RCC 7860 (cell line): ENCODE results near the gene MITF.

Experiments
- DNase-seq: peaks from one replicate; pipeline ENCODE4 v3.0.0-alpha.2; 2015; ENCODE audit warnings: low spot score
- FAIRE-seq: peaks from 2 replicates; lab custom pipeline; 2012; peaks lifted over from hg19 to GRCh38; lab: Jason Lieb, UNC

The MITF gene

DNA sequence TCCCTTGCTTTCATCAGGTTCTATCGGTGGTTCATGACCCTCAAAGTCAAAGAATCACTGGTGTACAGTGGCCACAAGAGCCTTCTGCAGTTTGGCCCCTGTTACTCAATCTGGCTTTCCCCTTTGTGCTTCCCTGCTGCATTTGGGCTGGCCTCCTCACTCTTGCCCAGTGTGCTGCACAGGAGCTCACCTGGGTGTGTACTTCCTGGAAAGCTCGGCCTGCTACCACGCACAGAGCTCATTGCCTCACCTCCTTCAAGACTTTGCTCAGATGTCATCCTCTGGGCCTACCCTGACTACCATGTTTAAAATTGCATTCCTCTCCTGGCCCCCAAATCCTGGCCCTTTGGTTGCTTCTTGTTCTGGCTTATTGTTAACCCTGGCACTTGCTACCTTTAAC lies 90.9 kb downstream of the MITF start:
- FAIRE-seq (no peak), DNase-seq (no peak)

DNA sequence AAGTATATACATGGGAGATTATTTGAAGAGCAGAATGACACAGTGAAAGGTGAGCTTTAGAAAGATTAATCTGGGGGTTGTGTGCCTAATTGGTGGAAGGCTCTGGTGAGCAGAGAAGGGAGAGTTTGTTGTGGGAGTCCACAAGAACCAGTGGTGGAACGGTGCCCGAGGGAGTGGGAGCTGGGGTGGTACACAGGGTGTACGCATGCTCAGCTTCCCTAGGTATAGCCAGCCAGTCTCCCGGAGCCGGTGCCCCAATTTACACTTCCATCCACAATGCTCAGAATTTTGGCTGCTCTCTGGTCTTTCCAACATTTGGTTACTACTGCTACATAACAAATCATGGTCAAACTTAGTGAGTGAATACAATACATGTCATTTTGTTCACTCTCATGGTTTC lies 92.5 kb downstream of the MITF start:
- FAIRE-seq (no peak), DNase-seq (no peak)

DNA sequence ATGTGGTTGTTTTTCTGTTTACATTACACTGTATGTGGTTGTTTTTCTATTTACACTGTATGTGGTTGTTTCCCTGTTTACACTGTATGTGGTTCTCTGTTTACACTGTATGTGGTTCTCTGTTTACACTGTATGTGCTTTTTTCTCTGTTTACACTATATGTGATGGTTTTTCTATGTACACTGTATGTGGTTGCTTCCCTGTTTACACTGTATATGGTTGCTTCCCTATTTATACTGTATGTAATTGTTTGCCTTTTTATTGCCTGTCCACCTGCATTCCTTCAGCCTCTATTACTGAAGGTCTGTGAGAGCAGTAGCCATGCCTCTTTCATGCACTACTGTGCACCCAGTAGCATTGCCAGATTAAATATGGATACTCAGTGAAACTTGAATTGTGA lies 94.3 kb downstream of the MITF start:
- DNase-seq (no peak), FAIRE-seq (no peak)

DNA sequence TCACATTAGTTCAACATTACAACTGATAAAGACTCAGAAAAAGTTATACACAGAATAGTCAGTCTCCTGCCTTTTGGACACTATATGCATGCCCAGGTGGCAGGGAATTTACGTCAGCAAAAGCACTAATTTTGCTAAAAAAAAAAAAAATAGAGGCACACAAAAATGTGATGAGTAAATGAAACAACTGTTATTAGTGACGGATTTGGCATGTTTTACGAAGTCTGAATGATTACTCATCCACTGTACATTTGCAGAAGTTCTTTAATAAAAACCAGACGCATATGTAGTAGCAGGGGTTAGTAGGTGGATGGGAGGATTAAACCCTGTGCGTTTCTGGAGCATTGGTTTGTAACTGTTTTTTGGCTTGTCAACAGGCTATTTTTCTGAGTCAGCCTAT lies 99.0 kb downstream of the MITF start:
- DNase-seq: no peak
- no peak for FAIRE-seq

DNA sequence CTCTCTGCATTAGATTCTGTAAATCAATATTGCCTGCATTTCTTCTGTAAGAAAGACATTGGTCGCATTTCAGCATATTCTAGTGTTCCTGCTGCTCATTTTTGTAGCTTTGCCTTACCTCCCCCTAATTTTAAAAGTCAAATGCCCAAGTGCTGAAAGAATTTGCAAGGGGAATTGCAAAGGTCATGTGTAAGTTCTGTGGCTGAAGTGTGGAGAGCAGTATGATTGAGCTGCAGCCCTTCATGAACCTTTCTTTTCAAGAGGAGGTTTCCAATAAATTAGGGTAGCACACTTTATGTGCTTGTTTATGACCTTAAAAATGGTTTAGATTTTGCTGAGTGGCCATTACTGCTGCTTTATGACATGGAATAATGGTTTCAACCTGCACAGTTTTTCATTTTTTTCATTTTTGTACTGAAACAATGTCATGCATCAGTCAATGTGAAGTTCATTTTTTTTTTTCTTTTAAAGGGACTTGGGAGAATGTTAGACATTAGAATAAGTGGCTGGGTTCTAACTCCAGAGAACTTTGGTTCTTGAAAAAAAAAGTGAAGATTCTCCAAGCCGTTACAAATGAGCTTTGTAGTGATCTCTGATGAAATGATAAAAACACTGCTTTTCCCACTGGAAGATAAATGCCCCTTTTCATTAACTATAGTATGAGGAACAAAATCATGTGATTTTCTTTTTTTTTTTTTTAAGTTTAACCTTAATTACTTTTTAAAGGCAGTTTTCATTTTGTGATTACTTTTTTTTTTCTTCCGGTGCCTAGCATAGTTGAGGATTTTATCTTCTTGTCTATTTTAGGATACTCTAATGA lies 99.6 kb downstream of the MITF start:
- no peak for DNase-seq
- FAIRE-seq: no peak

DNA sequence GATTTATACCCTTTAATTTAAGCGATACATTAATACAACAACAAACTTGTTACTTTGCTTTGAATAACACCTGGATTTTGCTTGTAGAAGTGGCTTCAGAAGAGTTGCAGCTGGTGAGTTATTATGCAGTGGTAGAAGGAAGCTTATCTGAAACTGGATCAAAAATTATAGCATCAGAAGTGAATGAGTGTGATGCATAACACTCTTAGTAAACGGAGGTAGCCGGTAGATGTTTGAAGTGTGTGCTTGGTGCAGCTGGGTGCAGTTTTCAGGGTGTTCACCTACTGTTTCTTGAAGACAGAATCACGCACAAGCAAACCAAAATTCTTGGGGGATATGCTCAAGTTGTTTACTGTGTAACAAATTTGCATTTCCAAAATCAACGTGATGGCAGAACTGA lies 103.1 kb downstream of the MITF start:
- no peak for DNase-seq
- no peak for FAIRE-seq

DNA sequence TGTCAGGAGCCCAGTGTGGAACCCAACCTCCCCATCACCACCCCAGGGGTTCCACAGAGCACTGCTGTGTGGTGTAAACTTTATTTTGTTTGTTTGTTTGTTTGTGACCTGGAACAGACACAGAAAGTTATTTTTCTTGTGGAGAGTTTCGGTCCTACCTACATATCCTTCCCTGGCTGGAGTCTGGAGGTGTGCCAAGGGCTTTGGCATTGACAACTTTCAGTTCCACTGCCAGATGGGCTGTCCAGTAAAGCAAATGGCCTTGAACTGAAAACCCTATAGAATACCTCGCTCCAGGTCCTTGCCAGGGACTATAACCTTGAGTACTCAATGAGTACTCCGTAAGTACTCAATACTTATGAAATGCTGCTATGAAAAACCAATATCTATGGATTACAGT lies 103.5 kb downstream of the MITF start:
- DNase-seq (no peak), FAIRE-seq (no peak)

DNA sequence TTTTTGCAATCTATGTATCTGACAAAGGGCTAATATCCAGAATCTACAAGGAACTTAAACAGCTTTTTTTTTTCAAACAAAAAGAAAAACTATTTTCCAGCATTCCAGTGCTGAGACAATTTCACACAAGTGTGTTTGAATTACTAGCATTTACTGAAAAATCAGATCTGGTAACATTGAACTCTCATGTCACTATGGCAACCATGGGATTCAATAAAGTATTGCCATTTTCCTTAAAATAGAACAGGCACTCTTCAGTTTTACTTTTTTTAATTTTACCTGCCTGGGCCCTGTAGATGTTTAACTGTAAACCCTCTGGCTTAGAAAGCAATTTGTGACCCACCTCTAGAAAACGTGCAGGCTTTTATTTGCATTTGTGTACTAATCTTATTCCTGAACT lies 105.4 kb downstream of the MITF start:
- DNase-seq (no peak), FAIRE-seq (no peak)

DNA sequence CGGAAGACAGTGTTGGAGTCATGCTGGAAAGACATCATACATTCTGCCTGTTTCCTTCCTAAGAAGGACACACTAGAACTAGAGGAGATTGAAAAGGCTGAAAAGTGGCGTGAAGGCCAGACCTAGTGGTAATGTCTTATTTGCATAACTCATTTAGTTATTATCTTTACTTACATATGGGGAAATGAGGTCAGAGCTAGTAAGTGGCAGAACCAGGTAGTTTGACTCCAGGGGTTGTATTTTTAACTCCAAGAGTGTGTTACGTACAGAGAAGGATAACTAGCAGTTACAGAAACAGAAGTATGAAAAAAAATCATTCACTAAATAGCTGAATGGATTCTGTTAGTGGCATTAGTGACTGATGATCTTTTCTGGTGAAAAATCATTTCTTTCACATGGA lies 108.0 kb downstream of the MITF start:
- no peak for FAIRE-seq

DNA sequence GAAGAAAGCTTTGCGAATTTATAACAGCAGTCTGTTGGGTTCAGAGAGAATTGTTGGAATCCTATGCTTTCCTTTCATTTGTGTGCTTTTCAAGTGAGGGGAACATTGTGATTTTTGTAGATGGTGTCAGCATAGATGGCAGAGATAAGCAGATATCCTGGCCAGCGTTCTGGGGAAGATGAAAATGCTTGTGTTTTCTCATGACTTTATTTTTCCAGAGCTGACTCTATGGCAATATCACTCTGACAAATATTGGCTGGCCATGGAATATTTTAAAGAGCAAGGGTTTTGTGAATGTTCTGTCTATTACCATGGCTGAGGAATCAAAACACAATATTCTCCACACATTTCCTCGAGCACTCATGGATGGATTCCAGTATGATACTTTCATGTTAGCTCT lies 108.8 kb downstream of the MITF start:
- no peak for FAIRE-seq
- no peak for DNase-seq

More for the DNA sequence above, 108.0 kb downstream of the MITF start:
- DNase-seq: no peak

DNA sequence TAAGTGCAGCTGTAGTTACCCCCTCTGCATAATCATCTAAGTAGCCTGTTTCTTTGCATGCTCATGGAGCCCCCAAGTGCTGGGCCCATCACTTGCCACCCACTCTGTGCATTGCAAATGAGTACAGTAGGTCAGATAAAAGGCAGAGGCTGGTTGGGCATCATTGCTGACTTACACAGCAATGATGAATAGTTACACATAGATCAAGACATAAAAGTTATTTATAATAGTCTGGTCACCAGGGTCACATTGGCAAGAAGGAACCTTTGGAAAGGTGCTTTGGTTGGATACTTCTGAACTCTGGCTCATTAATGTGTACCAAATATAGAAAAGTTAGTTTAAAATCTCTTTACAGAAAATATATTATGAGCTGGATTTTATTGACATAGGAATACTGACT lies 111.6 kb downstream of the MITF start:
- FAIRE-seq (no peak), DNase-seq (no peak)

DNA sequence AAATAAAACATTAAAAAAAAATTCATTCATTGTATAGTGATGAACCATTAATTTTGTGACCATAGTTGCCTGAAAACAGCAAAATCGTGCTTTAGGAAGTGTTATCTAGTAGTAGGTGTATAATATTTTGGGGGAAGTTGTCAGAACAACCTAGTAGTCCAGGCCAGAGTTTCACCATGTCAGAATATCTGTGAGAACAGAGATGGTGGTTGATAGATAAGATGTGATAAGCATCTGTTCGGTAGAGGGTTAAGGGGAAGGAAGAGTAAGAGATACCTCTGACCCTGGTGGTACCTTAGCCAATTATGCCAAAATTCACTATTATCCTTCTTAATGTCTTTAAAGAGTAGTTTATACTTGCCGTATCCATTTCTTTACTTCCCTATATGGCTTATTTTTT lies 113.8 kb downstream of the MITF start:
- FAIRE-seq (no peak), DNase-seq (no peak)

DNA sequence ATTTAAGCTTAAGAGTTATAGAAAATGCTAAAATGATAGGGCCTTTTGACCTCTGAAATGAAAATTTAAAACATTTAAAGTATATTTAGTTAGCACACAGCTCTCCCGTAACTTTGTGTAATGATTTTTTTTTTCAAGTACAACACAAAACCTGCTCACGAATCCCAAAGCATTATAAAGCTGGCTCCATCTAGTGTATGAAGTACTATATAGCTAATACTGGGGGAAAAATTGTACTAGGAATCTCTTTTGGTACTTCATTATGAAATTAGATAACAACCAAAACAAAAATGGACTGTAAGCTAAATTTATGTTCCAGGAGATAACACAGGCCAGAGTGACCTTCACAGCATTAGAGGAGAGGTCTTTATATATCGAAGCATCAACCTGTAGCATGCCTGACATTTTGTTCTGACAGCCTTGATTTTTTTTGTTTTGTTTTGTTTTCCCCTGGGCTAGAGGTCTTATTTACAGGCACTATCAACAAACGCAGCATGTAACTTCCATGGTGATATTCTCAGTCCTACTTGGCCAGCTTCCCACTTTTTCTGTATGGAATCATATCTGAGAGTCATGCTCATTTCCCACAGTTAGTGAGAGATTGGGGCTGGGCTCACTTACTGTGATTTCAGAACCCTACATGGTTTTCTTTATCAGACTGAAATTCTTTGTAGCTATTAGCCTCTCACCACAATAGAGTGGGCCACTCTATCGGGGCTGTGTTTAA lies 116.3 kb downstream of the MITF start:
- DNase-seq: peak; percentile 37
- FAIRE-seq: peak; percentile 74

DNA sequence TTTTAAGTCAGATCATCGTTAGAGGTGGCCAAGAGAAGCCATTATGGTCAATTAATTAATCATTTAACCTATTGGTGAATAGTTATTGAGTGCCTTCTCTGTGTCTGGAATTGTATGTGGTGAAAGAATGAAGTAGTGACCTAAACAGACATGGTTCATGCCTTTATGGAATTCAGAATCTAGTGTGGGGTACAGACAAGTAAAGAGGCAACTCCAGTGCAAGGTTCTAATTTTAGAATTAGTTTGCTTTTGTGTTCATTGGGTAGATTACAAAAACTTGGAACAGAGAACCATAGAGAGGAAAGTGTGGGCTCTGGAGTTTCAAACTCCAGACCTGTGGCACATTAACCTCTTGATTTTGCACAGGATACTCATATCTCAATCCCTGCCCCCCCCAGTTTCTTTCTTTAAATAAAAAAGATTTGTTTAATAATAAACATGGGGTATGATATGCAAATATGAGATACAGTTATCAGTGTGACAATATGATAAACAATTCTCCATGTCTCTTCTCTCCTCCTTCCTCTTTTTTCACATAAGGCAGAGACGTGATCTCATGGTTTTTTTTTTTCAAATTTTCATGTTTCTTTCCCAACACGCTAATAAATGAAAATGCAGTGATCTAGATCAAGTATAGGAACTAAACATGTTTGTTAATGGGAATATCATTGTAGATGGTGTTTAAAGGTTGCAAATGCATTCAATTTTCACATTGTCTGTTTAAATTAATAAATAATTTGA lies 117.9 kb downstream of the MITF start:
- DNase-seq (no peak), FAIRE-seq (no peak)

DNA sequence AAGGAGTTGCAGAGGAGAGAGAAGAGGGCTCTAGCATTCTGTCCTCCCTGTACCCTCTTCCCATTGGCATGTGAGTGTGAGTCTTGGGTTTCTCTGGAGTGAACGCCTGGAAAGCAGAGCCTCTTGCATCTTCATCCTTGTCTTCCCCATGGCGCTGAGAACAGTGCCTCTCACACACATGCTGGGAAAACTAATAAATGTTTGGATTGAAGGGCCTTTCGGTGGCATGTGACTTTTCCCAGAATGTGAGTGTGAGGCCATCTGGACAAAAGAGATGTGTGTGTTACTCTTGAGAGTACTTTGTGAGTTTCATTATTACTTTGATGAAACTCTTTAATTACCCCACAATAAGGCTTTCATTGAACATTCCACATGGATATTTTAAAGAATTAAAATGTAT lies 122.3 kb downstream of the MITF start:
- no peak for DNase-seq
- FAIRE-seq: no peak

DNA sequence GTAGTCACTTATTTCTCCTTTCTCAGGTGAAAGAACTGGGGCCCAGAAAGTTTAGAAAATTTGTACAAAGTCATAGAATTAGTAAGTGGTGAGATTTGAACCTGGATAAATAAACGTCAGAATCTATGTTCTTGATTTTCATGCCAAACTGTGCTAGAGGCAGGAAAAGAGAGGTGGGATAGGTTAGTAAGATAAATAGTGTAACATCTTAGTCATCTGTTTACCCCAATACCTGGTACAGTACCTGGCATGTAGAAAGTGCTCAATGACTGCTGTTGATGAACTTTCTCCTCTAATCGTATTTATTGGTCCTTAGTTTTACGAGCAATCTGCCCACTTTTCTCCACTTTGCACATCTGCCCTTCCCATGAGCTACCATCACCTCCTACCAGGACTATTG lies 124.9 kb downstream of the MITF start:
- no peak for DNase-seq
- no peak for FAIRE-seq

DNA sequence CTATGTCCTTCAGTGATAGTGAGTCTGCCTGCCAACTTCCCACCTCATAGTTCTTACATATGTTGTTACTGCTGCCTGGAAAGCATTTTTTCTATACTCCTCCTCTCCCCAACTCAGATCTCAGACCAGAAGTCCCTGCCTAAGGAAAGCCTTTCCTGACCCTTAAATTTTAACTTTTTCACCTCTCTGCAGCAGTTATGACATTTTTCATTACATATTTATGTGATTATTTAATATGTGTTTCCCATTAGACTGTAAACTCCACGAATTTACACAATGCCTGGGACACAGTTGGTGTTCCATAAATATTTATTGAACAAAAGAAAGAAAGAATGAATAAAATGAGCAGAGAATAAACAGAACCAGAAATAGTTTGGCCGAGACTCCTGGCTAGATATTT lies 125.5 kb downstream of the MITF start:
- FAIRE-seq (no peak), DNase-seq (no peak)

DNA sequence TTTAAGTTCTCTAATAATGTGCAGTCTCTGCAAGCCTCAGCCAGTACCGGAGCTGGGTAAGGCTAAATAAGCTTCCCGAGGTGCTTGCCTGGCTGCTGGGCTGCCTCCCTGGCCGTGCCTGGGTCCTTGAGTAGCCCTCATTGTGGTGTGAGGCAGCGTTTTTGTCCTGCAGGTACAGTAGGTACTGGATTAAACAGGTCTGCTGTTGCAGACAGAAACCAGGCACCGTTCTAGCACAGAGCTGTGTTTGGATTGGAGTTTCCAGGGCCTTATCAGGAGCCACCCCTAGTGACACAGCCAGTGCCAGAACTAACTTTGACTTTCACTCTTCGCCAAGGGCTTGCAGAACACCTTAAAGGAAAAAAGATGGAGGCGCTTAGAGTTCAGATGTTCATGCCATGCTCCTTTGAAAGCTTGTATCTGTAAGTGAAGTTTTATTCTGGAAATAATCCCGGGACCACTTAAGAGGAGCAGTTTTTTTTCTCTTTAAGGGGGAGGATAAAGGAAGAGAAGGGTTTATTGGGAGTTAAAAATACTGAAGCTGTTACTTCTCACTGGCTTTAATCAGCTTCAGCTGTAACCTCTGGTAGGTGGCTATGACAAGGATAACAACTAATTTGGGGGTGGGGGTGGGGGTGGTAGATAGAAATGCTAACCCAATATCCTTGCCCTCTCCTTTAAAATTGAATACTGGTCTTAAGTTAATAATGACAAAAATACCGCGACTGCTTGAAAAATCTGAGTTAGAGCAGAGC lies 126.8 kb downstream of the MITF start:
- FAIRE-seq: peak; percentile 55

DNA sequence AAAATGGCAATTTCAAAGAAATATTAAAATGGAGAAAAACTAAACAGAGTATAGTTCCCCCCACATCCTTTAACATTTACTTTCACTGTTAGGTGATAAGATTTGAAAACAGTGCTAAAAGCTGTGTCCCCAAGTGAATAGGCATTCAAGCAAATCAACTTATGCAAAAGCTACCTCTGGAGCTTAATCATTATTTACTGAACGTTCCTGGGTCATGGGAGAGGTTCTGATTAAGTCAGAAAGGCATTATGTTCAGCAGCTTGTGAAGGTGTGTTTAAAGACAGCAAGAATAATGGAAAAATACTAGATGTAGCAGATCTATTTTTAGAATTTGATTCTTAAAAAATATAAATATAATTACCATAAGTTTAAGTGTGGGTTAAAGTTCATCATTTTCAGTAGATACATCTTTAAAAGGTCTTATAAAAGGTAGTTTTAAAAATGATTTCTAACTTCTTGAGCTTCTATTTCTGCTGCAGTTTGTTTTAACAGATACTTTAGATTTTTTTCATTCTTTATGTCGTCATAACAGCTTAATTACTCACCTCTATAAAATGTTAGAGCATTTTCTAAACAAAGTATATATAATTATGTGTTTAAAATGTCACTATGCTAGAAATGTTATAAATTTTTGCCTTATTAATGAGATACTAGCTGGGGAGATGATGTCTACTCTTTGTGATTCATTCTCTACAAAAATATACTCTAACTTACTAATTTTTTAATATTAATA lies 127.9 kb downstream of the MITF start:
- FAIRE-seq: peak; percentile 93
- peak; percentile 53 for DNase-seq

More for the DNA sequence above, 126.8 kb downstream of the MITF start:
- DNase-seq: peak; percentile 36

DNA sequence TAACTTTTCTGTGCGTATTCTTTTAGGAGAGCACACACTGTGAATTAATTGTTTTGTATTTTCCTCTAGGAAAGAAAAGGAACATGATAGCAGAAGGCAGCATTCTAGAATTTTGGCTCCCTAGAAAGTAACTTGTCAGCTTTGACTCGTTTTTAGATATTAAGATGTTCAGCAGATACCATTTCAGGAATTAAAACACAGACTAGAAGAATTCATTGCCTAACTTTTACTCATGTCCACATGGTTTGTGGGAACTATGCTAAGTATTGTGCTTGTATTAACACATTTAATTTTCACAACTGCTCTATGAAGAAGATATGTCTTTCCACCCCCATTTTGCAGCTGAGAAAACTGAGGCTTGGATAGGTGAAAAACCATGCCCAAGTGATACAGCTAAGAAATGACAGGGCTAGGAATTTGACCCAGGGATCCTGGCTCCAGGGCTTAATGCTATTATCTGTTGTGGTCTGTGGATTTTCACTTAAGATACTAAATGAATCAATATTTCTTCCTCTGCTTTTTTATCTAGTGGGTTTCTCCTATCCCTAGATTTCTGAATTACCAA lies 128.8 kb downstream of the MITF start:
- DNase-seq (no peak), FAIRE-seq (no peak)
